ENCODE results near the gene SGSH.

The SGSH gene

DNA sequence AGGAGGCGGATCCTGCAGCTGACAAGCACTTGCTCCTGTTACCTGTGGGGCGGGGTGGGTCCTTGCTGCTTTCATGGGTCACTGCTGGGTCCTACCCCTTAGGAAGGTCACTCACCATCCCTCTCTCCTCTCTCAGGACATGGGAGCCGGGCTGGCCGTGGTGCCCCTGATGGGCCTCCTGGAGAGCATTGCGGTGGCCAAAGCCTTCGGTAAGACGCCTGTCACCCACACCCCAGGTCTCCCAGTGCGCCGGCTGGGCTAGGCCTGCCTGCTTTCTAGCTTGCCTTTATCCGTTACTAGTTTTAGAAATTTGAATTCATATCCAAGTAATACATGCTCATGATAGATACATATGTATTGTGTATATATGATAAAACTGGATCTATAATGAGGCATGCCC, 17.3 kb upstream of the SGSH start:
- Histone ChIP-seq H3K4me2 (ENCODE audit: low read length) (no peak overlapping the region), H4K12ac (ENCODE audit: low read depth, low read length) (no peak overlapping the region), H3K4me1 (ENCODE audit: control insufficient read depth in 1 of 2, insufficient read depth in 2 of 2, low read length in 2 of 2) (no peaks in the 10 kb centered on the region), H3K79me1 (ENCODE audit: low read length) (no peaks in the 10 kb centered on the region), H3K27ac (ENCODE audit: low read depth, low read length) (no peak overlapping the region), H3K9me3 (ENCODE audit: insufficient read depth, low read depth, low read length) (no peaks in the 10 kb centered on the region), H2AK5ac (ENCODE audit: low read length) (no peak overlapping the region), H2AFZ (ENCODE audit: insufficient read depth, low read length, poor library complexity) (no peak overlapping the region), H3K9ac (ENCODE audit: low read length) (no peak overlapping the region), H3K27me3 (ENCODE audit: insufficient read depth, low read length) (no peaks in the 10 kb centered on the region), H3K14ac (ENCODE audit: low read length) (no peak overlapping the region), H3K23ac (ENCODE audit: low read length) (no peak overlapping the region), H4K91ac (ENCODE audit: low read depth, low read length) (no peak overlapping the region), H2BK12ac (ENCODE audit: low read length) (no peak overlapping the region), H3K4me3 (ENCODE audit: low read depth, low read length) (no peak overlapping the region), H3K79me2 (ENCODE audit: control insufficient read depth, insufficient read depth, low read length, poor library complexity) (no peaks in the 10 kb centered on the region), H3K36me3 (ENCODE audit: control insufficient read depth in 1 of 2, insufficient read depth in 2 of 2, low read length in 2 of 2) (peaks cover 38 to 43% of the 10 kb centered on the region in 2 experiments), H3K18ac (ENCODE audit: low read length) (no peak overlapping the region), H3K4ac (ENCODE audit: low read depth, low read length) (no peak overlapping the region), H2BK120ac (ENCODE audit: insufficient read depth, low read length, poor library complexity) (no peak overlapping the region), H4K8ac (ENCODE audit: low read depth, low read length) (no peak overlapping the region), H2BK5ac (ENCODE audit: low read depth, low read length, poor library complexity) (no peak overlapping the region)
- no CpG with 5 or more reads among the region's 10 CpGs for WGBS (ENCODE audit: extremely low coverage, insufficient coverage, insufficient read length)
- no peak for DNase-seq

DNA sequence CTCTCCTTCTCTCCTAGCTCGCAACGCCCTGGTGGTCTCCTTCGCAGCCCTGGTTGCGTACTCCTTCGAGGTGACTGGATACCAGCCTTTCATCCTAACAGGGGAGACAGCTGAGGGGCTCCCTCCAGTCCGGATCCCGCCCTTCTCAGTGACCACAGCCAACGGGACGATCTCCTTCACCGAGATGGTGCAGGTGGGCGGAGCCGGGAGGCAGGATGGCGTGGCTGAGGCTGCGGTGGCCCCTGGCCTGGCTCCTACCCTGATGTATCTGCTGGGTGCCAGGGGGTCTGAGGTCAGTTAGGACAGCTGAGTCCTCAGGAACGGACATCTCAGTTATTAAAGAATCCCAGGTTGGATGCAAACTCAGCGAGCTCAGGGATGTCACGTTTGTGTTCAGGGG, 16.8 kb upstream of the SGSH start:
- Histone ChIP-seq H4K12ac (ENCODE audit: low read depth, low read length) (no peak overlapping the region), H3K36me3 (ENCODE audit: control insufficient read depth in 1 of 2, insufficient read depth in 2 of 2, low read length in 2 of 2) (peaks cover 34 to 41% of the 10 kb centered on the region in 2 experiments), H3K4ac (ENCODE audit: low read depth, low read length) (no peak overlapping the region), H3K79me1 (ENCODE audit: low read length) (no peaks in the 10 kb centered on the region), H2BK120ac (ENCODE audit: insufficient read depth, low read length, poor library complexity) (no peak overlapping the region), H3K9me3 (ENCODE audit: insufficient read depth, low read depth, low read length) (peaks cover 3% of the 10 kb centered on the region), H3K27ac (ENCODE audit: low read depth, low read length) (no peak overlapping the region), H3K27me3 (ENCODE audit: insufficient read depth, low read length) (no peaks in the 10 kb centered on the region), H3K9ac (ENCODE audit: low read length) (no peak overlapping the region), H3K4me2 (ENCODE audit: low read length) (no peak overlapping the region), H3K18ac (ENCODE audit: low read length) (no peak overlapping the region), H4K91ac (ENCODE audit: low read depth, low read length) (no peak overlapping the region), H3K79me2 (ENCODE audit: control insufficient read depth, insufficient read depth, low read length, poor library complexity) (no peaks in the 10 kb centered on the region), H3K23ac (ENCODE audit: low read length) (no peak overlapping the region), H4K8ac (ENCODE audit: low read depth, low read length) (no peak overlapping the region), H2AK5ac (ENCODE audit: low read length) (no peak overlapping the region), H3K4me1 (ENCODE audit: control insufficient read depth in 1 of 2, insufficient read depth in 2 of 2, low read length in 2 of 2) (no peaks in the 10 kb centered on the region), H3K4me3 (ENCODE audit: low read depth, low read length) (no peak overlapping the region), H2BK5ac (ENCODE audit: low read depth, low read length, poor library complexity) (no peak overlapping the region), H2AFZ (ENCODE audit: insufficient read depth, low read length, poor library complexity) (no peak overlapping the region), H2BK12ac (ENCODE audit: low read length) (no peak overlapping the region), H3K14ac (ENCODE audit: low read length) (no peak overlapping the region)
- no CpG with 5 or more reads among the region's 17 CpGs for WGBS (ENCODE audit: extremely low coverage, insufficient coverage, insufficient read length)
- no peak for DNase-seq

DNA sequence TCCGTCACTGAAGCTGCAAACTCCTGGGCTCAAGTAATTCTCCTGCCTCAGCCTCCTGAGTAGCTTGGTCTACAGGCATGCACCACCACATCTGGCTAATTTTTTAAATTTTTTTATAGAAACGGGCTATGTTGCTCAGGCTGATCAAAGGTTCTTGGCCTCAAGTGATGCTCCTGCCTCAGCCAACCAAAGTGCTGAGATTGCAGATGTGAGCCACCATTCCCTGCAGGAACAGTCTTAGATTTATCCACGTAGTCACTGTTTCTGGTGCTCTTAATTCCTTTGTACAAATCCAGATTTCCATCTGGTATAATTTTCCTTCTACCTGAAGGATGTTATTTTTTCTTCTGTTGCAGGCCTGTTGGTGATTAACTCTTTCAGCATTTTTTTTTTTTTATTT, 13.1 kb upstream of the SGSH start:
- no peak overlapping the region for H3K9ac ChIP-seq (ENCODE audit: low read length)
- H3K27ac ChIP-seq (ENCODE audit: low read depth, low read length) = no peak overlapping the region
- no peak overlapping the region for H3K18ac ChIP-seq (ENCODE audit: low read length)
- no peak overlapping the region for H2AFZ ChIP-seq (ENCODE audit: insufficient read depth, low read length, poor library complexity)
- H4K91ac ChIP-seq (ENCODE audit: low read depth, low read length) = no peak overlapping the region
- no peak overlapping the region for H3K4ac ChIP-seq (ENCODE audit: low read depth, low read length)
- no peak overlapping the region for H3K4me2 ChIP-seq (ENCODE audit: low read length)
- H4K8ac ChIP-seq (ENCODE audit: low read depth, low read length) = no peak overlapping the region
- H3K4me1 ChIP-seq (ENCODE audit: control insufficient read depth in 1 of 2, insufficient read depth in 2 of 2, low read length in 2 of 2) = no peaks in the 10 kb centered on the region
- no peak overlapping the region for H3K23ac ChIP-seq (ENCODE audit: low read length)
- H3K36me3 ChIP-seq (ENCODE audit: control insufficient read depth in 1 of 2, insufficient read depth in 2 of 2, low read length in 2 of 2) = peaks cover 34% of the 10 kb centered on the region in 2 experiments
- no peaks in the 10 kb centered on the region for H3K27me3 ChIP-seq (ENCODE audit: insufficient read depth, low read length)
- H3K14ac ChIP-seq (ENCODE audit: low read length) = no peak overlapping the region
- no peak overlapping the region for H2BK120ac ChIP-seq (ENCODE audit: insufficient read depth, low read length, poor library complexity)
- H2BK12ac ChIP-seq (ENCODE audit: low read length) = no peak overlapping the region
- no peak overlapping the region for H2BK5ac ChIP-seq (ENCODE audit: low read depth, low read length, poor library complexity)
- peaks cover 3% of the 10 kb centered on the region for H3K9me3 ChIP-seq (ENCODE audit: insufficient read depth, low read depth, low read length)
- peak in 1 of 2 donors; percentile 37 for DNase-seq
- no peak overlapping the region for H4K12ac ChIP-seq (ENCODE audit: low read depth, low read length)
- WGBS (ENCODE audit: extremely low coverage, insufficient coverage, insufficient read length) = no CpG with 5 or more reads among the region's 3 CpGs
- H3K79me2 ChIP-seq (ENCODE audit: control insufficient read depth, insufficient read depth, low read length, poor library complexity) = no peaks in the 10 kb centered on the region
- no peak overlapping the region for H3K4me3 ChIP-seq (ENCODE audit: low read depth, low read length)
- H3K79me1 ChIP-seq (ENCODE audit: low read length) = no peaks in the 10 kb centered on the region
- H2AK5ac ChIP-seq (ENCODE audit: low read length) = no peak overlapping the region

DNA sequence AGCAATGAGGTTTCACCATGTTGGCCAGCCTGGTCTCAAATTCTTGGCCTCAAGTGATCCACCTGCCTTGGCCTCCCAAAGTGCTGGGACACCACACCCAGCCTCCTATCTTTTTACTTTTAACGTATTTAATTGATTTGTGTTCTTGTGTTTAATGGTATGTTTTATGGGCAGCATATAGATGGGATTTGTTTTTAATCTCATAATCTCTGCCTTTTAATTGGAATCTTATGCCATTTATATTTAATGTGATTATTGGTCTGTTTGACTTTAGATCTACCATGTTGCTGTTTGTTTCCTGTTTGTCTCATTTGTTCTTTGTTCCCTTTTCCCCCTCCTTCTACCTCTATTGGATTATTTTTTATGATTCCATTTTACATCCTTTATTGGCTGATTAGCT, 12.3 kb upstream of the SGSH start:
- no peak overlapping the region for H2BK5ac ChIP-seq (ENCODE audit: low read depth, low read length, poor library complexity)
- H3K9me3 ChIP-seq (ENCODE audit: insufficient read depth, low read depth, low read length) = peaks cover 5% of the 10 kb centered on the region
- H3K79me1 ChIP-seq (ENCODE audit: low read length) = no peaks in the 10 kb centered on the region
- H3K4ac ChIP-seq (ENCODE audit: low read depth, low read length) = no peak overlapping the region
- no peaks in the 10 kb centered on the region for H3K4me1 ChIP-seq (ENCODE audit: control insufficient read depth in 1 of 2, insufficient read depth in 2 of 2, low read length in 2 of 2)
- no peaks in the 10 kb centered on the region for H3K79me2 ChIP-seq (ENCODE audit: control insufficient read depth, insufficient read depth, low read length, poor library complexity)
- no CpG with 5 or more reads among the region's 1 CpG for WGBS (ENCODE audit: extremely low coverage, insufficient coverage, insufficient read length)
- H3K27ac ChIP-seq (ENCODE audit: low read depth, low read length) = no peak overlapping the region
- H3K36me3 ChIP-seq (ENCODE audit: control insufficient read depth in 1 of 2, insufficient read depth in 2 of 2, low read length in 2 of 2) = peaks cover 33 to 34% of the 10 kb centered on the region in 2 experiments
- no peak overlapping the region for H2AK5ac ChIP-seq (ENCODE audit: low read length)
- H2BK120ac ChIP-seq (ENCODE audit: insufficient read depth, low read length, poor library complexity) = no peak overlapping the region
- H3K4me3 ChIP-seq (ENCODE audit: low read depth, low read length) = no peak overlapping the region
- no peak overlapping the region for H3K14ac ChIP-seq (ENCODE audit: low read length)
- H4K8ac ChIP-seq (ENCODE audit: low read depth, low read length) = no peak overlapping the region
- H3K9ac ChIP-seq (ENCODE audit: low read length) = no peak overlapping the region
- no peak overlapping the region for H2AFZ ChIP-seq (ENCODE audit: insufficient read depth, low read length, poor library complexity)
- no peak overlapping the region for H2BK12ac ChIP-seq (ENCODE audit: low read length)
- H3K23ac ChIP-seq (ENCODE audit: low read length) = no peak overlapping the region
- H3K4me2 ChIP-seq (ENCODE audit: low read length) = no peak overlapping the region
- no peak overlapping the region for H4K91ac ChIP-seq (ENCODE audit: low read depth, low read length)
- H3K18ac ChIP-seq (ENCODE audit: low read length) = no peak overlapping the region
- no peak for DNase-seq
- no peaks in the 10 kb centered on the region for H3K27me3 ChIP-seq (ENCODE audit: insufficient read depth, low read length)
- H4K12ac ChIP-seq (ENCODE audit: low read depth, low read length) = no peak overlapping the region

Data from trophoblast cell (in vitro differentiated cells and primary cell).